HG03442 (cell line): Measurements from ENCODE around the gene GTSE1.
A peak's percentile ranks its signal among the peaks of the same experiment; 100 is the strongest.

Experiments used
- ATAC-seq: cut with Tn5 transposase; IDR thresholded peaks from one replicate; pipeline ENCODE4 v1.9.1; 2021; ENCODE audit warnings: mild to moderate bottlenecking, moderate library complexity; ENCODE audit not compliant: unreplicated experiment

GTSE1 gene

GRCh38 chr22:46323162-46323561 is 26.5 kb downstream of the GTSE1 start:
- no peak for ATAC-seq

- no peak for ATAC-seq
These were observed 29.5 kb downstream of the GTSE1 start for GRCh38 chr22:46326066-46326680.

GRCh38 chr22:46327691-46328465 is 31.2 kb downstream of the GTSE1 start:
- no peak for ATAC-seq

- ATAC-seq: no peak
These were observed 32.1 kb downstream of the GTSE1 start for GRCh38 chr22:46328797-46329196.

- ATAC-seq: no peak
These were observed 32.9 kb downstream of the GTSE1 start for GRCh38 chr22:46329616-46330015.

- ATAC-seq: no peak
These were observed 33.8 kb downstream of the GTSE1 start for GRCh38 chr22:46330426-46330825.

- no peak for ATAC-seq
These were observed 34.8 kb downstream of the GTSE1 start for GRCh38 chr22:46331496-46331895.

- ATAC-seq: peak; percentile 79
These were observed 38.8 kb downstream of the GTSE1 start, which contains the start of gene TRMU for GRCh38 chr22:46335201-46336118. TRMU (plus strand) TSS chr22:46335714; CDS start chr22:46335765, 51 bp downstream.

GRCh38 chr22:46336119-46337078 is 39.7 kb downstream of the GTSE1 start:
- ATAC-seq: peak; percentile 9

- ATAC-seq: no peak
These were observed 41.2 kb downstream of the GTSE1 start for GRCh38 chr22:46337870-46338269.

GRCh38 chr22:46338636-46339035 is 42.0 kb downstream of the GTSE1 start:
- ATAC-seq: no peak

- no peak for ATAC-seq
These were observed 43.3 kb downstream of the GTSE1 start for GRCh38 chr22:46339956-46340355.

- no peak for ATAC-seq
These were observed 44.0 kb downstream of the GTSE1 start for GRCh38 chr22:46340676-46341075.

GRCh38 chr22:46346680-46347405 is 50.2 kb downstream of the GTSE1 start:
- ATAC-seq: no peak

GRCh38 chr22:46347646-46348045 is 51.0 kb downstream of the GTSE1 start:
- ATAC-seq: no peak

GRCh38 chr22:46348099-46348695 is 51.5 kb downstream of the GTSE1 start:
- ATAC-seq: no peak

GRCh38 chr22:46349238-46349637 is 52.6 kb downstream of the GTSE1 start:
- no peak for ATAC-seq

- no peak for ATAC-seq
These were observed 53.0 kb downstream of the GTSE1 start for GRCh38 chr22:46349681-46350080.

GRCh38 chr22:46350121-46350520 is 53.5 kb downstream of the GTSE1 start:
- ATAC-seq: no peak
